ENCODE data around the gene C19orf67. TPM values are rescaled to one million over a fixed set of nuclear protein-coding genes. Genes with fewer than 3 reads are reported as not detected.

C19orf67 gene
- total and polyA plus RNA-seq, 8 donors, result 0.16 to 0.21 (median 0.19) TPM; not detected in 5

DNA sequence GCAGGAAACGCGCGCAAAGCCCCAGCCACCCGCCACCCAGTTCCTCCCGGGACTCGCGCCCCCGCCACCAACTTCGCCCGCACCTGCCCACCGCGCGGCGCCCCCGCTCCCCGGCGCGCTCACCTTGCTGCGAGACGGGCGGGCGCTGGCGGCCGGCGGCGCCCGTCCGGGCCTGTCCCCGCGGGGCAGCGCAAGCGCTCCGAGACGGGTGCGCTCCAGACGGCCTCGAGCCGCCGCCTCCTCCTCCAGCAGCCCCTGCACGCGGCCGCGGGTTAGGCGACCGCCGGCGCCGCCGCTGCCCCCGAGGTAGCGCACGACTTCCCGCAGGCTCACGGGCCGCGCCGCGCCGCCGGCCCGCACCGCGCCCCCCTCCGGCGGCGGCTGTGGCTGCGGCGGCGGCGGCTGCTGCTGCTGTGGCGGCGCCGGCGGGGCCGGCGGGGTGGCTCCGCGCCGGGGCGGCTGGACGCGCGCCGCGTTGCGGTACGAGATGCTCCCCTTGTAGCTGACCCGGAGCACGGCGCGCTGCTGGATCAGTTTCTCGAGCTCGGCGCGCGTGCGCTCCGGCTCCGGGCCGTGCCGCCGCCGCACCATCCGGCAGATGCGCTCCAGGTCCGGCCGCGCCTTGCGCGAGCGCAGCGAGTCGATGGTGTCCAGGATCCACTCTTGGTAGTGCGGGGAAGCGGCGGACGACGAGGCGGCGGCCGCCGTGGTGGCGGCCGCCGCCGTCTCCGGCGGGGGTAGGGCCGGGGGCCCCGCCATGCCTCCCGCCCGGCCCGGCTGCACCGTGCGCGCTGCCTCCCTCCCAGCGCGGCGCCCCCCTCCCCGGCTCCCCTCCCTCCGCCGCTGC, 4.3 kb upstream of the C19orf67 start:
- Histone ChIP-seq H3K9me3 (peaks cover 0 to 11% of the 10 kb centered on the region in 2 donors), H3K27me3 (no peaks in the 10 kb centered on the region), H3K36me3 (peaks cover 0 to 23% of the 10 kb centered on the region in 2 donors), H3K4me3 (peak overlapping the region; percentile 34 to 73), H3K27ac (peak overlapping the region; percentile 61 to 69), H3K4me1 (peaks cover 7 to 25% of the 10 kb centered on the region in 2 donors)
- intact Hi-C loops (cut with DNase I), result no loop called here
- ATAC-seq (peak; percentile 1), DNase-seq (peak in 2 of 4 donors; percentile 52 to 88)
- no peak for TF ChIP-seq CTCF (IDR thresholded peaks at IDR 0.05)

GRCh38 chr19:14089412-14089661, 3.8 kb upstream of the C19orf67 start:
- peak in 1 of 2 donors; percentile 10 for TF ChIP-seq CTCF (IDR thresholded peaks at IDR 0.05)
- H3K27ac ChIP-seq, result no peak overlapping the region
- intact Hi-C loops (cut with DNase I), result no loop called here

GRCh38 chr19:14088634-14089411, 3.2 kb upstream of the C19orf67 start:
- Histone ChIP-seq H3K9me3 (peaks cover 0 to 11% of the 10 kb centered on the region in 2 donors), H3K27me3 (no peaks in the 10 kb centered on the region), H3K4me3 (peak overlapping the region; percentile 22 to 73), H3K27ac (no peak overlapping the region), H3K36me3 (peaks cover 0 to 23% of the 10 kb centered on the region in 2 donors), H3K4me1 (peaks cover 7 to 25% of the 10 kb centered on the region in 2 donors)
- TF ChIP-seq CTCF (IDR thresholded peaks at IDR 0.05), result no peak
- DNase-seq (no peak), ATAC-seq (no peak)
- intact Hi-C loops (cut with DNase I), result no loop called here

More at GRCh38 chr19:14089412-14089661, 3.8 kb upstream of the C19orf67 start:
- ATAC-seq, result no peak
- peak overlapping the region; percentile 22 to 73 for H3K4me3 ChIP-seq
- no peaks in the 10 kb centered on the region for H3K27me3 ChIP-seq
- H3K4me1 ChIP-seq, result peaks cover 7 to 25% of the 10 kb centered on the region in 2 donors
- H3K9me3 ChIP-seq, result peaks cover 0 to 11% of the 10 kb centered on the region in 2 donors
- peaks cover 0 to 23% of the 10 kb centered on the region in 2 donors for H3K36me3 ChIP-seq
- no peak for DNase-seq

- DNase-seq (no peak), ATAC-seq (no peak)
- intact Hi-C loops (cut with DNase I), result no loop called here
- Histone ChIP-seq H3K27ac (no peak overlapping the region), H3K4me1 (peaks cover 12 to 27% of the 10 kb centered on the region in 2 donors), H3K36me3 (peaks cover 0 to 23% of the 10 kb centered on the region in 2 donors), H3K4me3 (no peak overlapping the region), H3K27me3 (no peaks in the 10 kb centered on the region), H3K9me3 (no peaks in the 10 kb centered on the region)
- no peak for TF ChIP-seq CTCF (IDR thresholded peaks at IDR 0.05)
Observed at GRCh38 chr19:14086098-14086497, 515 bp upstream of the C19orf67 start.

GRCh38 chr19:14082675-14082960, 3.0 kb downstream of the C19orf67 start:
- TF ChIP-seq CTCF (IDR thresholded peaks at IDR 0.05), result no peak
- no peak for DNase-seq
- H3K36me3 ChIP-seq, result peaks cover 0 to 9% of the 10 kb centered on the region in 2 donors
- no peak overlapping the region for H3K27ac ChIP-seq
- ATAC-seq, result no peak
- intact Hi-C loops (cut with DNase I), result no loop called here
- H3K9me3 ChIP-seq, result no peaks in the 10 kb centered on the region
- H3K4me1 ChIP-seq, result peaks cover 8 to 43% of the 10 kb centered on the region in 2 donors
- no peaks in the 10 kb centered on the region for H3K27me3 ChIP-seq
- H3K4me3 ChIP-seq, result peak overlapping the region in 1 of 2 donors; percentile 72
